GM13976 (cell line): ENCODE data around the gene MSLN.

Source experiments
- DNase-seq: peaks from one replicate; pipeline ENCODE4 v3.0.0; 2012; ENCODE audit warnings: low spot score
- in situ Hi-C: fragments of 300-500 bp; cut with MboI; formaldehyde crosslinking; loops from one replicate; pipeline ENCODE4 v1.12.0; 2022; ENCODE audit warnings: low sequenced_read_pairs, mixed read lengths, inconsistent platforms; ENCODE audit not compliant: unreplicated experiment
- TF ChIP-seq, protein P1 (sequence below): IDR thresholded peaks from 2 replicates; pipeline ENCODE4 v1.5.1; 2012; ENCODE audit warnings: borderline replicate concordance, mild to moderate bottlenecking; ENCODE audit not compliant: insufficient read depth; ENCODE audit errors: extremely low read depth, missing control alignments, control extremely low read depth

MSLN gene

DNA sequence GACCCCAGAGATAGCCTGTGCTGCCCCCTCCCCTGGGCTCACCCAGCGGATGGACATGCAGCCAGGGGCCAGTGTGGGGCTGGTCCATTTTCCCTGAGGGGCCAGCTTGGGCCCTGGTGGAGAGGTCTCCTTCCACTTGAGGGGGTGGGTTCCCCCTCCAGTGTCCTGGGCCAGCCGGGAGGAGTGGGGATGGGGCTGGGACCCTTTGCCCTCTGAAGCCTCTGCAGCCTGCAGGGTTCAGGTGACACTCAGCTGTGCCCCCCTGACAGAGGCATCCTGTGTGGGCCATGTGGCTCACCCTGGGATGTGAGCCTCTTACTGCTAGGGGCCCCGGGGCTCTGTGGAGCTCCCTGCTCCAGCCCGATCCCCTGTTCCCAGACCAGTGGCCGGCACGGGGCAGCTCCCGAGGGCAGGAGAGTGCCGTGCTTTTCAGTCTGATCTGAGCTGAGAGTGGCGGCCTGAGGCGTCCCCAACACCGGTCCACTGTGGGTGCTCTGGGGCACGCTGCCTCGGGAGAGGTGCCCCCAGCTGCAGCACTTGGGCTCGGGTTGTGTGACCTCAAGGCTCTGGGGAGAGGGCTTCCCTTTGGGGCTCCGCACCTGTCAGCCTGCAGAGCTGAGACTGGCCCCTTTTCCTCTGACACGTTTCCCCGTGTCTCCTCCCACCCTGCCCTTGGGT, 40.4 kb downstream of the MSLN start:
- TF ChIP-seq, protein P1, sequence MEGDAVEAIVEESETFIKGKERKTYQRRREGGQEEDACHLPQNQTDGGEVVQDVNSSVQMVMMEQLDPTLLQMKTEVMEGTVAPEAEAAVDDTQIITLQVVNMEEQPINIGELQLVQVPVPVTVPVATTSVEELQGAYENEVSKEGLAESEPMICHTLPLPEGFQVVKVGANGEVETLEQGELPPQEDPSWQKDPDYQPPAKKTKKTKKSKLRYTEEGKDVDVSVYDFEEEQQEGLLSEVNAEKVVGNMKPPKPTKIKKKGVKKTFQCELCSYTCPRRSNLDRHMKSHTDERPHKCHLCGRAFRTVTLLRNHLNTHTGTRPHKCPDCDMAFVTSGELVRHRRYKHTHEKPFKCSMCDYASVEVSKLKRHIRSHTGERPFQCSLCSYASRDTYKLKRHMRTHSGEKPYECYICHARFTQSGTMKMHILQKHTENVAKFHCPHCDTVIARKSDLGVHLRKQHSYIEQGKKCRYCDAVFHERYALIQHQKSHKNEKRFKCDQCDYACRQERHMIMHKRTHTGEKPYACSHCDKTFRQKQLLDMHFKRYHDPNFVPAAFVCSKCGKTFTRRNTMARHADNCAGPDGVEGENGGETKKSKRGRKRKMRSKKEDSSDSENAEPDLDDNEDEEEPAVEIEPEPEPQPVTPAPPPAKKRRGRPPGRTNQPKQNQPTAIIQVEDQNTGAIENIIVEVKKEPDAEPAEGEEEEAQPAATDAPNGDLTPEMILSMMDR: no peak
- no peak for DNase-seq
- in situ Hi-C loops: no loop called here

DNA sequence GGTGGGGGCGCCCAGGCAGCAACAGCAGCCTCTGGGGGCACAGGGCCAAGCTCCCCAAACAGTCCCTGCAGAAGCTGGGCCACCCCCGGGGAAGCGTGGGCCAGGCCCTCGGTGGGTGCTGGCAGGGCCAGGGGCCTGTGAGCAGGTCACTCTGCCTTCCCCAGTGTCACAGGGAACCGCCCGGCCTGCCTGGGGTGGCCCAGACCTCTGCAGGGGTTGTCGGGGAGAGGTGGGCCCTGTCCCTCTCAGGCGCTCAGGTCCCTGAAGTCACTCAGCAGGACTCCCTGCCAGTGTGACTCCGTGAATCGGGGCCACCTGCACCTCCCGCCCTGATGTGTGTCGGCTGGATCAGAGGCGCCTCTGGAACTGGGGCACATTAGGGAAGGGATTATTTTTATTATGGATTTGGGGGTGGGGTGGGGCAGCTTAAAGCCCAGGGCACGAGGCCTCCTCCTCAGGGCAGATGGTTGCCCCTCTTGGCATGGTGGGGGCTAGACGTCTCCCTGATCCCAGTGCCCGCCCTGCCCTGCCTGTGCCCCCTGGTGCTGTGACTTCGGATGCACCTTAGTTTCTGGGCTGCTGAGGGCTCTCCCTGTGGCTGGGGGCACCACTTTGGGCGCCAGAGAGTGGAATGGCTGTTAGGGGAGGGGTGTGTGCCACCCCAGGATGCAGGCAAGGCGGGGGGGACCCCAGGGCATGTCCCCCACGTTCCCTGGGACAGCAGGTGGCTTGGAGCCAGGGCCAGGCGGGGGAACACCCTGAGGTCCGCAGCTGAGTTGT, 41.2 kb downstream of the MSLN start:
- TF ChIP-seq, protein P1: no peak
- DNase-seq: no peak
- in situ Hi-C loops: no loop called here

DNA sequence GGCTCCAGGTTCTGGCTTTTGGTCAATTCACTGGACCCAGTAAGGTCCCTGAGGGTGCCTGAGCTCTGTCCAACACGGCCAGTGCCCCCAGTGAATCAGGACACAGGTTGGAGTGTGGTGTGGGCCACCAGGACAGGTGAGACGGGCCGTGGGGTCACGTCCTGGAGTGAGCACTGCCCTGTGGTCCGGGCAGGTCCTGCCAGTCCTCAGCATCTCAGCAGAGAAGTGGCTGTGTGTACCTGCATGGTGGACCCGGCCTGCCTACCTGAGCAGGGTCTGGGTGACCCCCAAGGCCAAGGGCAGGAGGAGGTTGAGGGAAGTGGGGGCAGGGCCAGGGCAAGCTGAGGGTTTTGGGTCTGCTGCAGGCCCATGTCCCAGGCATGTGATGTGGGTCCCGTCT, 41.9 kb downstream of the MSLN start:
- DNase-seq: no peak
- in situ Hi-C loops: no loop called here
- TF ChIP-seq, protein P1: no peak

DNA sequence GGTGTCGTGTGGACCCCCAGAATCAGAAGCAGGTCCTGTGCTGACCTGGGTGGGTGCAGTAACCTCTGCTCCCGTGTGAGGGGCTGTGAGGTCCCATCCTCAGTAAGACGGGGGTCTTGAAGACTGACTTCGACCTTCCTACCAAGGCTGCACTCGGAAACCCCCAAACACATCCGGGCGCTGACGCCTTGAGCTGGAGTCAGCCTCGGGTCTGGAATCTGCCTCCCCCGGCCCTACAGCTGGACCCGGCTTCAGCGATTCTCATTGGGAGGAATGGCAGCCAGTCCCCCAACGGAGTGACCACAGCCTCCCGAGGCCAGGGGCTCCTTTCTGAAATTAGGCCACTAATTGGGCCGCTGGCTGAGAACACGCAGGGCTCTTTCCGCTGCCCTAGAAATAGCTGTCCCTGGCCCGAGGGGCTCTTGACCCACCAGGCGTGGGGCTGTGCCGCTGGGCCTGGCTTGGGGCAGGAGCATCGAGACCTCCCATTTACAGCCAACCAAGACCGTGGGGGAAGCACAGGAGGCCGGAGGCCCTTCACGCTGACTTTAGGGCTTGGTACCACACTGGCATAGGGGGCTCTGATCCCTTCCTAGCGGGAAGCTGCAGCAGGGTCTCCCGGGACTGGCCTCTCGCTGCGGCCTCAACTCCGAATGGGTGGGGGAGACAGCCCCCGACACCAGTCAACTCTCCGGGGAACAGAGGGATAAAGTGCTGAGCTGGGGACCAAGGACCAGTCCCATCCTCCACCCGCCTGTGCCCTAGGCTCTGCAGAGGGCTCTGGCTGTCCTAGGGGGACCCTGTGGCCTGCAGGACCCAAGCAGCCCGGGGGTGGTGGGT, 42.6 kb downstream of the MSLN start:
- TF ChIP-seq, protein P1: no peak
- in situ Hi-C loops: no loop called here
- DNase-seq: no peak

DNA sequence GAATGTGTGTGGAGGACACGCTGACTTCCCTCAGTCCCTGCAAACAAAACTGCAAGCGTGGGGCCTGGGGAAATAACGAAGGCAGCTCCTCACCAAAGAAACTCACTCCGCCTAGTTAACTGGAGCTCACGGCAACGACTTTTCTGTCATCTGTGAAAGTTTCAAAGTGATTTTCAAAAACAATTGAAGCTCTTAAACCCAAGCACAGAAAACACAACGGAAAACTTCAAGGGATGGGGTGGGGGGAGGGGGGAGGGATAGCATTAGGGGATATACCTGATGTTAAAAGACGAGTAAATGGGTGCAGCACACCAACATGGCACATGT, 43.2 kb downstream of the MSLN start:
- in situ Hi-C loops: no loop called here
- TF ChIP-seq, protein P1: no peak
- no peak for DNase-seq

DNA sequence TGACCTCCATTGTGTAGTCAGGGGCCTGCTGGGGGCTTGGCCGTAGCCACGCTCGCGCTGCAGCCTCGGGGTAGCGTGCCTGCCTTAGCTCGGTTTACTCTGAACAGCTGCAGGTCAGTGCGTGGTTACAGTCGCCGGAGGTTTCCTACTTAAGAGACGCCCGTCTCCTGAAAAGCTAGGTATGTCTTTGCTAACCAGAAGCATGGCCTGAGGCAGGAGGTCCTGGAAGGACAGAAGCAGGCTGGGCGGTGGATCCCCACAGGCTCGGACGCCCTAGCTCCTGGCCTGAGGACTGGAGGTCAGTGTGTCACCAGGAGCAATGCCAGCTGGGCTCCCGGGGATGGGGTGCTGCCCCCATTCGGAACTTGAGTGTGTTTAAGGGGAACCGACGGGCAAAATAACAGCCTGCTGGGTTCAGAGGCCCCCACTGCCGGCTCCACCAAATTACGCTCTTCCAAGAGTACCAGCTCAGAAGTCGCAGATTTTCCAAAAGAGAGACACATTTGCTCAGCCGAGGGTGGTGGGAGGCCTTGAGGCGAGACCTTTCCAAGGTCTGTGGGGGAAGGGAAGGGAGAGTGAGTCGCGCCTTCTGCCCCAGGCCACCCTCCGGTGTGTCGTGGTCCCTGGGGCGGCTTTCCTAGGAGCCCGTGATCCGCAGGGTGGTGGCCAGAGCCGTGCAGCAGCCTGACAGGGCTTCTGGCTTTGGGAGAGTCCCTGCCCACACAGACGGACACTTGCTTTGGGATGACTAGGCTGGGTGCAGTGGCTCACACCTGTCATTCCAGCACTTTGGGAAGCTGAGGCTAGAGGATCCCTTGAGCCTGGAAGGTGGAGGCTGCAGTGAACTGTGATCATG, 43.9 kb downstream of the MSLN start:
- TF ChIP-seq, protein P1: no peak
- no peak for DNase-seq
- in situ Hi-C loops: no loop called here
